ACC112 (cell line): ENCODE data around the gene PCSK6.

Experiments used
- H2AFZ ChIP-seq: fragments of 200-600 bp; sonication (generic); one replicate; pipeline ENCODE4 v1.6.0; 2017; ENCODE audit warnings: antibody characterized with exemption, low read length; ENCODE audit not compliant: unreplicated experiment
- H3K27ac ChIP-seq: fragments of 200-600 bp; sonication (generic); 2 replicates; pipeline ENCODE4 v1.5.1; 2014; ENCODE audit warnings: low read depth, mild to moderate bottlenecking, antibody characterized with exemption, low read length, moderate library complexity
- H3K27me3 ChIP-seq: fragments of 200-600 bp; sonication (generic); 2 replicates; pipeline ENCODE4 v1.6.1; 2014; ENCODE audit warnings: mild to moderate bottlenecking, antibody characterized with exemption, low read length, moderate library complexity, mixed read lengths; ENCODE audit not compliant: insufficient read depth
- H3K36me3 ChIP-seq: fragments of 200-600 bp; sonication (generic); 2 replicates; pipeline ENCODE4 v1.6.1; 2016; ENCODE audit warnings: mild to moderate bottlenecking, antibody characterized with exemption, low read length, moderate library complexity, mixed read lengths; ENCODE audit not compliant: insufficient read depth
- H3K4me1 ChIP-seq: fragments of 200-600 bp; sonication (generic); one replicate; pipeline ENCODE4 v1.6.1; 2016; ENCODE audit warnings: low read length, mixed read lengths; ENCODE audit not compliant: insufficient read depth, unreplicated experiment, control insufficient read depth
- H3K4me3 ChIP-seq: fragments of 200-600 bp; sonication (generic); 2 replicates; pipeline ENCODE4 v1.5.1; 2014; ENCODE audit warnings: mild to moderate bottlenecking, low read depth, low read length
- H3K79me2 ChIP-seq: fragments of 200-600 bp; sonication (generic); one replicate; pipeline ENCODE4 v1.6.0; 2016; ENCODE audit warnings: low read length; ENCODE audit not compliant: control insufficient read depth, unreplicated experiment, insufficient read depth

Gene PCSK6

GRCh38 chr15:101451846-101452245 lies 37.7 kb downstream of the PCSK6 start:
- H2AFZ ChIP-seq, result no peak overlapping the region
- H3K27ac ChIP-seq, result no peak overlapping the region
- H3K27me3 ChIP-seq, result no peaks in the 10 kb centered on the region
- H3K4me1 ChIP-seq, result peaks cover 3% of the 10 kb centered on the region
- no peak overlapping the region for H3K4me3 ChIP-seq
- no peaks in the 10 kb centered on the region for H3K79me2 ChIP-seq
- no peaks in the 10 kb centered on the region for H3K36me3 ChIP-seq

- no peak overlapping the region for H3K27ac ChIP-seq
- H2AFZ ChIP-seq, result no peak overlapping the region
- peaks cover 7% of the 10 kb centered on the region for H3K4me1 ChIP-seq
- H3K27me3 ChIP-seq, result no peaks in the 10 kb centered on the region
- no peaks in the 10 kb centered on the region for H3K36me3 ChIP-seq
- H3K79me2 ChIP-seq, result no peaks in the 10 kb centered on the region
- H3K4me3 ChIP-seq, result no peak overlapping the region
These were observed 38.2 kb downstream of the PCSK6 start for GRCh38 chr15:101451266-101451799.

GRCh38 chr15:101450403-101451265 lies 38.9 kb downstream of the PCSK6 start:
- Histone ChIP-seq H3K4me1 (peaks cover 13% of the 10 kb centered on the region), H3K27me3 (no peaks in the 10 kb centered on the region), H3K79me2 (no peaks in the 10 kb centered on the region), H2AFZ (no peak overlapping the region), H3K4me3 (no peak overlapping the region), H3K36me3 (no peaks in the 10 kb centered on the region), H3K27ac (no peak overlapping the region)

GRCh38 chr15:101449471-101450402 lies 39.8 kb downstream of the PCSK6 start:
- Histone ChIP-seq H2AFZ (no peak overlapping the region), H3K4me3 (no peak overlapping the region), H3K4me1 (peaks cover 14% of the 10 kb centered on the region), H3K27me3 (no peaks in the 10 kb centered on the region), H3K79me2 (no peaks in the 10 kb centered on the region), H3K36me3 (no peaks in the 10 kb centered on the region), H3K27ac (no peak overlapping the region)

GRCh38 chr15:101448336-101448735 lies 41.2 kb downstream of the PCSK6 start:
- Histone ChIP-seq H3K79me2 (no peaks in the 10 kb centered on the region), H3K4me3 (no peak overlapping the region), H3K4me1 (peaks cover 14% of the 10 kb centered on the region), H2AFZ (no peak overlapping the region), H3K27ac (no peak overlapping the region), H3K27me3 (no peaks in the 10 kb centered on the region), H3K36me3 (no peaks in the 10 kb centered on the region)

GRCh38 chr15:101447561-101448071 lies 41.9 kb downstream of the PCSK6 start:
- peaks cover 14% of the 10 kb centered on the region for H3K4me1 ChIP-seq
- no peaks in the 10 kb centered on the region for H3K36me3 ChIP-seq
- H3K79me2 ChIP-seq, result no peaks in the 10 kb centered on the region
- no peak overlapping the region for H3K27ac ChIP-seq
- H3K4me3 ChIP-seq, result no peak overlapping the region
- no peak overlapping the region for H2AFZ ChIP-seq
- no peaks in the 10 kb centered on the region for H3K27me3 ChIP-seq

GRCh38 chr15:101447168-101447533 lies 42.4 kb downstream of the PCSK6 start:
- H3K27me3 ChIP-seq, result no peaks in the 10 kb centered on the region
- H3K36me3 ChIP-seq, result no peaks in the 10 kb centered on the region
- H3K27ac ChIP-seq, result peak overlapping the region; percentile 73; the same call in 1 of the 2 replicates
- peaks cover 14% of the 10 kb centered on the region for H3K4me1 ChIP-seq
- no peak overlapping the region for H3K4me3 ChIP-seq
- H2AFZ ChIP-seq, result no peak overlapping the region
- H3K79me2 ChIP-seq, result no peaks in the 10 kb centered on the region

GRCh38 chr15:101446518-101447167 lies 42.9 kb downstream of the PCSK6 start:
- peak overlapping the region; percentile 45; the same call in 1 of the 2 replicates for H3K4me3 ChIP-seq
- H2AFZ ChIP-seq, result no peak overlapping the region
- peaks cover 14% of the 10 kb centered on the region for H3K4me1 ChIP-seq
- no peaks in the 10 kb centered on the region for H3K79me2 ChIP-seq
- no peaks in the 10 kb centered on the region for H3K36me3 ChIP-seq
- peak overlapping the region; percentile 73 for H3K27ac ChIP-seq
- H3K27me3 ChIP-seq, result no peaks in the 10 kb centered on the region

- Histone ChIP-seq H3K4me1 (peaks cover 14% of the 10 kb centered on the region), H3K36me3 (no peaks in the 10 kb centered on the region), H3K27me3 (no peaks in the 10 kb centered on the region), H3K79me2 (no peaks in the 10 kb centered on the region), H2AFZ (no peak overlapping the region), H3K27ac (peak overlapping the region; percentile 73), H3K4me3 (peak overlapping the region; percentile 45; the same call in 1 of the 2 replicates)
These were observed 43.7 kb downstream of the PCSK6 start for GRCh38 chr15:101445562-101446517.
